ENCODE data around the gene MMP11. TPM values are rescaled to one million over a fixed set of nuclear protein-coding genes. Genes with fewer than 3 reads are reported as not detected.

MMP11 gene
- total and polyA plus RNA-seq, 2 of the 4 experiments (the other 2 are of a cell fraction): 2.2 to 6.0 TPM

GRCh38 chr22:23744001-23744400 lies 28.6 kb upstream of the MMP11 start:
- Histone ChIP-seq H2BK20ac (ENCODE audit: low read depth, low read length) (no peak overlapping the region), H4K20me1 (ENCODE audit: insufficient read depth, low read length) (no peaks in the 10 kb centered on the region), H3K4me1 (ENCODE audit: control insufficient read depth, insufficient read depth, low read length) (no peaks in the 10 kb centered on the region), H3K27ac (ENCODE audit: insufficient read depth, low read length) (no peak overlapping the region), H3K9ac (ENCODE audit: low read depth, low read length) (no peak overlapping the region), H2AK5ac (ENCODE audit: low read depth, low read length) (no peak overlapping the region), H3K18ac (ENCODE audit: low read depth, low read length) (no peak overlapping the region), H3K27me3 (ENCODE audit: control insufficient read depth, insufficient read depth, low read length) (no peaks in the 10 kb centered on the region), H4K91ac (ENCODE audit: insufficient read depth, low read depth, low read length) (no peak overlapping the region), H4K8ac (ENCODE audit: low read depth in 2 of 2, low read length in 2 of 2) (no peak overlapping the region), H2BK5ac (ENCODE audit: low read depth, low read length, poor library complexity, severe bottlenecking) (no peak overlapping the region), H2AFZ (replicated peaks; ENCODE audit: low read length, poor library complexity) (no peak overlapping the region), H2BK120ac (ENCODE audit: low read depth, low read length) (no peak overlapping the region), H3K9me1 (ENCODE audit: insufficient read depth, low read length) (peaks cover 5% of the 10 kb centered on the region; the same call in 1 of the 2 replicates), H3K9me3 (ENCODE audit: control insufficient read depth, insufficient read depth, low read length) (peaks cover 4% of the 10 kb centered on the region; the same call in 1 of the 2 replicates), H3K56ac (ENCODE audit: extremely low read depth, insufficient read depth, low read length) (no peak overlapping the region), H3K14ac (replicated peaks; ENCODE audit: low read depth, low read length) (no peak overlapping the region), H3K23ac (ENCODE audit: low read depth, low read length) (no peak overlapping the region), H3K4ac (ENCODE audit: low read depth, low read length) (no peak overlapping the region), H3K4me3 (ENCODE audit: insufficient read depth, low read depth, low read length) (no peak overlapping the region), H3K36me3 (ENCODE audit: control insufficient read depth, insufficient read depth, low read length) (peaks cover 31% of the 10 kb centered on the region), H3K4me2 (ENCODE audit: low read depth, low read length) (no peak overlapping the region), H3K79me1 (ENCODE audit: low read depth in 1 of 2, low read length in 2 of 2) (peaks cover 4 to 17% of the 10 kb centered on the region in 2 experiments; a peak in 2 of 4 replicates), H2AK9ac (replicated peaks; ENCODE audit: low read depth, low read length, poor library complexity) (no peak overlapping the region), H4K5ac (ENCODE audit: low read depth, low read length) (no peak overlapping the region), H2BK15ac (ENCODE audit: low read depth, low read length) (no peak overlapping the region)
- POLR2A ChIA-PET (ENCODE audit: unreplicated experiment): no interaction called here
- dilution Hi-C loops (cut with HindIII; ENCODE audit: low sequenced_read_pairs, unreplicated experiment): no loop called here
- BruUV-seq (replicated peaks): no TSS peak
- WGBS, 2 experiments (ENCODE audit: extremely low coverage in 2 of 2, insufficient read length in 1 of 2): 100% methylated on average over 8 of the region's 13 CpGs; no CpG with 5 or more reads in 1 of the 2 experiments
- TF ChIP-seq CEBPB (IDR thresholded peaks at IDR 0.05; ENCODE audit: low read depth, low read length) (no peak), RAD21 (IDR thresholded peaks at IDR 0.05; ENCODE audit: low read length) (no peak)
- intact Hi-C loops (cut with micrococcal nuclease): no loop called here
- ATAC-seq (ENCODE audit: low read depth): no peak
- CTCF ChIA-PET: interaction anchor here (1.2 kb wide), 1 partner anchor 14 kb away, joined by 4 read pairs; no protein-coding TSS in a partner anchor
- no peak for DNase-seq
- in situ Hi-C loops (cut with MboI; ENCODE audit: low sequenced_read_pairs): no loop called here

All from IMR-90 (cell line).